HG02571 (cell line): Measurements from ENCODE around the gene TP63.

Experiments
- ATAC-seq: cut with Tn5 transposase; IDR thresholded peaks from one replicate; pipeline ENCODE4 v1.9.1; 2021; ENCODE audit warnings: mild to moderate bottlenecking, moderate library complexity; ENCODE audit not compliant: unreplicated experiment

TP63 gene

GRCh38 chr3:189842681-189843602 is 211.8 kb downstream of the TP63 start:
- no peak for ATAC-seq

DNA sequence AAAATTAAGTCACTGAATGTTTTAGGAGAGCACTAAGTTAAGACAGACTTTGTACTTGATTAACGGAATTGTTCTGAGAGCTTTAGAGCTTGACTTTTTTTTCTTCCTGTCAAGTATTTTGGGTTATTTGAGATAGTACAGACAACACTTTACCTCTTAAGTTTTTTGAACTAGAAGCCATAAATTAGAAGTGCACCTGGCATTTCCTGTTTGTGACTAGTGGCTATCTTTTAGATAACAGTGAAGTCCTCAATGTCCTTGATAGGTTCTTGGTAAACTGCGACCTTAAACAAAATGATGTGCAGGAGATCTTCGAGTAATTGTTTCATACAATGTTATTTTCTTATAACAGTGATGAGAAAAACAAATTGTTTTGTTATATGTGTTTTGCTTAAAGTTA is 213.9 kb downstream of the TP63 start:
- ATAC-seq, result no peak

GRCh38 chr3:189848395-189849040 is 217.3 kb downstream of the TP63 start:
- no peak for ATAC-seq

DNA sequence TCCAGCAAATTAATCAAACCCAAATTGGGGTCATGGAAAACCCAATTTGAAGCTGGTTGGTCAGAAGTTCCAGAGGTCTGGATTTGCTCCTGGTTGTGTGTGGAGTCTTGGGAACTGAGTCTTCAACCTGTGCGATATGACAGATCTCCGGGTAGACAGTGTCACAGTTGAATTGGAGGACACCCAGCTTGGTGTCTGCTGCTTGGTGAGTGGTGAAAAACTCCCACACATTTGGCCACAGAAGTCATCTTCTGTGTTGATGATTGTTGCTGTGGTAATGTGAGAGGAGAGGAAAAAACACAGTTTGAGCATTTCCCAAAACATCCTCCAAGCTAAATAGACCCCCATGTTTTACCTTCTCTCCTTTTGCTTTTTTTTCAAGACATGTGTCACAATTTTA is 218.1 kb downstream of the TP63 start:
- ATAC-seq, result no peak

DNA sequence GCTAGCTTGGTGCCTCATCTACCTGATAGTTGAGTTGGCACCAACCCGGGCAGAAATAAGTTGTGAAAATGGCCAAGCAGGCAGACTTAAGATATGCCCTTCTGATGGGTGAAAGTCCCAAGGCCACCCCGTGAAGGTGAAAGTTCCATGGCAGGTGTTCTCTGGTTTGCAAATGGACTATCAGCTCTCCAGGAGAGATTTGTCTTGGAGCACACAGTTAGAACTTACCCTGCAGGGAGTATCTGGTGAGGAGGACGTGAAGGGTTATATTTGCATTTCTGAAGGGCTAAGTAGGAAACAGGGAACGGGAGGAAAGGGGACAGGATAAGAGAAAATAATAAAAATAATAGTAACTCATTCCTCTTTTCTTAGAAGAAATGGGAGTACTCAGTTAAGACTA is 220.5 kb downstream of the TP63 start:
- ATAC-seq, result no peak

- ATAC-seq, result no peak
Observed at GRCh38 chr3:189853906-189854305, 222.7 kb downstream of the TP63 start.

DNA sequence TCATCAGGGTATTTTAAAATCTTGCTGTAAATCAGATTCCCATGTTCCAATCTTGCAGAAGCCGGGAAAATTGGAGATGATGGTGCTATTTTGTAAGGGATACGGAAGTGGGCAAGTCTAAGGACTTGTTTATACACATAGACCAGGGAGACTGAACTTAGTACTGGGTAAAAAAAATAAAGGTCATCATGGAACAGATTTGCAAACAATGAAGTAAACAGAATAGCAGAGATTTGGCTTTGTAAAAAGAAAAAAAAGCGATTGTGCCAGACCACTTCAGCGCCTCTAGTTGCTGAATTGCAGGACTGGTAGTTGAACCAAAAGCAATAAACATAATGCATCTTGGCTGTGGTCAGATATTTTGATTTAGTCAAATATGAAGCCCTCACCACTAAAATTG is 229.1 kb downstream of the TP63 start:
- ATAC-seq, result no peak

GRCh38 chr3:189862385-189862998 is 231.3 kb downstream of the TP63 start:
- ATAC-seq, result no peak

- ATAC-seq, result no peak
Observed at GRCh38 chr3:189863031-189863430, 231.8 kb downstream of the TP63 start.

- ATAC-seq, result no peak
Observed at GRCh38 chr3:189868061-189868460, 236.9 kb downstream of the TP63 start.

GRCh38 chr3:189869165-189869564 is 238.0 kb downstream of the TP63 start:
- no peak for ATAC-seq

GRCh38 chr3:189871418-189871817 is 240.2 kb downstream of the TP63 start:
- ATAC-seq, result no peak

GRCh38 chr3:189883113-189883753 is 252.0 kb downstream of the TP63 start:
- ATAC-seq, result no peak

GRCh38 chr3:189890496-189890895 is 259.3 kb downstream of the TP63 start:
- ATAC-seq, result no peak

- no peak for ATAC-seq
Observed at GRCh38 chr3:189896533-189896932, 265.3 kb downstream of the TP63 start.

DNA sequence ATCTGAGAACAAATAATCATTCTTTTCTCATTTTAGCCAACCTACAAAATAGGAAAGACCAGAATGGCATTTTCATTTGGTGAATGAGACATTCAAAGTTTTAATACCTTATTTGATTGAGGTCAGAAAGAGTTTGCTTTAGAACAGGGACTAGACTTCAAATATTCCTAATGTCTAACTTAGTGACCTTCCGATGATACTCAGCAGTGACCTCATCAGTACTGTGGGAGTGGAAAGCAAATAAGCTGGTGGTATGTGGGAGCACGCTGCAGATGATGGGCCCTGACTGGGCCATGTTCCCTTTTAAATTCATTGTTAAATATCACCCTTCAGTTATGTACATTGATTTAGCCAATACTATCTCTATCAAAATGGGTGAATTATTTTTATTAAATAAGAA is 266.2 kb downstream of the TP63 start:
- ATAC-seq, result no peak

DNA sequence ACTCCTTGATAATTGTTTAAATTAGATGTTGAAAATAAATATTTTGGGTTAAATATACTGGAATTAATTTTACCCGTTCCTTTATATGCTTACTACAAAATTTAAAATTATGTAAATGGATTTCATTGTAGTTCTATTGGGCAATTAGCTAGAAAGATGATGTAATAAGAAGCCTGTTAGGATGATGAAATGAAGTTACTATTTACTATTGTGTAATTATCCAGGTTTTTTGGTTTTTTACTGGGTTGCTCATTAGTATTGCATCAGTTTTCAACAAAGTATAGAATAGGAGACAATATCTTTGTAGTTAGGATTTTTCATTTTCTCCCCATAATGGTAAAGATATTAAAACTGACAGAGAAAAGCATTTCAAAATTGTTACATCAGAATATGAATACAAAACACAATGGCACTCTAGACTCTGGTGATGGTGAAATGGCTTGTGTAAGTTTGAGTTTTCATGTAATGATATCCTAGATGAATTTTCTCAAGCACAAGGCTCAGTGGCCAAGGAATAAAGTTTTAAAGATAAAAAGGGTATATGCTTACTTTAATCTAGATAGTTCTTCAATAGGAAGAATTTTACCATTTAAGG is 267.5 kb downstream of the TP63 start:
- ATAC-seq, result no peak

GRCh38 chr3:189899186-189899585 is 268.0 kb downstream of the TP63 start:
- ATAC-seq, result no peak

DNA sequence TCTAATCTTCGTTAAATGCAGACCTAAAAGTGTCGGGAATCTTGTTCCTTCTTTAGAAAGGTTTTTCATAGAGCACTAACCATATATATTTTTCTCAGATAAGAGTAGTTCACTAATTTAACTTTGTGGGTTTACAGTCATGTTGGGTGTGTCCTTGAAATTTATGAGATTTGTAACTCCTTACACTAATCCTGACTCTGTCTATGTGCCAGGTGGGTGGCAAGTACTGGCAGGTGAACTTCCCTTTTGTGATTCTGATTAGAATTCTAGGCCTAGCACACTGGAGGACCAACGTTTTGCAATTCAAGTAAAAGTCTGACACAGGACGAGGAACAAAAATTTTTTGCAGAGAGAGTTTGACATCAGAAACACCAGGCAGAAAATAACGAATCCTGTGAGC is 269.4 kb downstream of the TP63 start:
- ATAC-seq, result no peak

DNA sequence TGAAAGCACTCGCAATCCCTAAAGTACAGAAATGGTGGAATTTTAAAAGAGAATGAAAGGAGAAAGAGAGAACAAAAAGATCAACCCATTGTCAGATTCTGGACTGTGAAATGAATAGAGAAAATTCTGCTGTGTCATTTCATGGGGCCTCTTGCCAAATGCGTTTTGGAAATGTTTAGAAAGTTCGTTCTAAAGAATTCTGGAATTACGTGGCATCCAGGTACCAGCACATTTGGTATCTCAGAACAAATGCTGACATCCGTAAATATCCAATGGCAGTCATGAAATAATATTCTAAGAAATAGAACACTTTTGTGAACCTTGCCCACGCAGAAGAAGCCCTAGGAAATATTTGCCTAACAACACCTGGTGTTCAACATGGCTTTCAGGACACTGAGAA is 270.3 kb downstream of the TP63 start:
- ATAC-seq, result no peak
